HG02884 (cell line): Measurements from ENCODE around the gene PDE7B.

Experiments
- ATAC-seq: cut with Tn5 transposase; IDR thresholded peaks from one replicate; pipeline ENCODE4 v1.9.1; 2021; ENCODE audit warnings: mild to moderate bottlenecking, moderate library complexity; ENCODE audit not compliant: unreplicated experiment

Gene PDE7B

DNA sequence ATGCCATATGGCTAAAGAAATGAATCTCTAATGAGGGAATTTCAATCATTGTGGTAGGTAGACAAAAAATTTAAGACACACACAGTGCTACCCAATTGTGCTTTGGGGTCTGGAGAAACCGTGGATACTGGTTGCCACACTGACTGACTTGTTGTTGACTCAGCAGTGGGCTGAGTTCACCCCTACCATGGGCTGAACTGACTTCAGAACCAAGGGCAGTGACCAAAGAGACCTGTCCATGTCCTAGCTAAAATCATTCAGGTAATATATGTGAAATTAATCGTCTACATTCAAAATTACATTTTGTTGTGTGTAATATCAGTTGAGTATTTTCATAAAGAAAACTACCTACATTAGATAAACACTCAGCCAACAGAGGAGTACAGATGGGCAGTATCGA, 131.6 kb downstream of the PDE7B start:
- no peak for ATAC-seq

DNA sequence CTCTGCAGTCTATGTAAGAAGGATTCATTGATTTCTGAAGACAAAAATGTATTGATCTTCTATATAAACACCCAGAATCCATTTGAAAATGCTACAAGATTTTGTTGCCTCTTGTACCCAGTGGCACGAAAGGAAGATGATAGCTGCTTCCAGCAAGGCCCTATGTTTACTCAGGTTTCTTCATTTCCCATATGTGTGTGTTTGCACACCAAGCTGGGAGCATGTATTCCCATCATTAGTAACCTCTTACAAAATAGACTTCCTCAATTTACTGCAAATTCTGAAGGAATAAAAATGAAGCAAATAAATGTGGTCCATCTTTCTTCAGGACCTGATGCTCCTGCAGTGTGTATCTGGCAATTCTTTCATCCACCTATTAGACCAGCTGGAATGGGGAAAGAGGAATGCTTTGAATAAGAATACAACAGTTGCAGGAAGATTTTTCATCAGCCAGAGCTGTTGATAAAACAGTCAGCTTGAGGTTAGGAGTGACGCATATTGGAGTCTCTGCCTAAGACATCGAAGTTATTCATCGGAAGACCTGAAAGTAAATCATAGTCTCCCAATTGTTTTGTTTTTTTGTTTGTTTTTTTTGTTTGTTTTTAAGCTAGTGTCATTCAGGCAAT, 132.3 kb downstream of the PDE7B start:
- no peak for ATAC-seq

DNA sequence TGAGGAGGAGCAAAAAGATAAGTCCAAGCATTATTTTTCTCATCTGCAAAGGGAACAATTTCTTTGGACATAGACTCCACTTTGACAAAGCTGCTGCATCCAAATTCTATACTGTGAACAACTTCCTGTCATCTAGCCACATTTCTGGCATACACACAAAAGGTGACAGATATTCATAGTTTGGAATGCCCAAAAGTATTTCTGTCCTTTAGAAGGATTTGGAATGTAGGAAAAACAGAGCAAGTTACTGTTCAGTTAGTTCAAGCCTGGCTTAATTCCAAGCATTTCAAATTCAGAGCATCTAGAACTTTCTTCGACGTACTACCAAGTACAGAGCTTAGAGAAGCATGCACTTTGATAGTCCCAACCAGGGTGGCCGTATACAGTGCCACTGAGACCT, 134.0 kb downstream of the PDE7B start:
- no peak for ATAC-seq

DNA sequence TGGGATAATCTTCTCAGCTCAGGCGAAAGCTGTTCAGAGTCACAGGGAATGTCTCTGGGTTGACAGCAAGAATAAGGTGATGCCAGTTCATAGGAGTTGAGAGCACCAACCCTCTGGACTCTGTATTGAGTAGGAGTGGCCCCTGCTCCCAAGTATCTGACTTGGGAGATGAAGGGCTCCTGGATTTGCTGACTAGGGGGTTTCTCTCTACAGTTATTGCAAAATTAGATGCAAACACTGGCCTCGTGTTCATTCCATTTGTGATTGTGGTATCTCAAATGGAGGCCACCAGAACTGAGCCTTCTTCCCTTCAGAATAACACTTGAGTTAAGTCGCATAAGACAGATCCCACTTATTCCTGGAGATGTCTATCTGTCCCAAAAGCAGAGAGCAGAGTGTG, 135.7 kb downstream of the PDE7B start:
- no peak for ATAC-seq

DNA sequence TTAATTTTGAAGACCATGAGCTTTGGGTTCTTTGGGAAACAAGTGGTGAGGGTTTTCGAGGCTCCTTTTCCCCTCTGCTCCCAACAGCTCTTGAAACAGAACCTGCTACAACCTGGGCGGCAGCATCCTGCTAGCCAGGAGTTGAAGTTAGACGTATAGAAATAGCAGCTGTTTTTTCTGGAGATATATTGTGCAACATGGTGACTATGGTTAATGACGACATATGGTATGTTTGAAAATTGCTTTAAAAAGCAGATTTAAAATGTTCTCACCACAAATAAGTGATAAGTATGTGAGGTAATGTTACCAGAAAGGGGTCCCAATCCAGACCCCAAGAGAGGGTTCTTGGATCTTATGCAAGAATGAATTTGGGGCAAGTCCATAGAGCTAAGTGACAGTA, 138.9 kb downstream of the PDE7B start:
- no peak for ATAC-seq

DNA sequence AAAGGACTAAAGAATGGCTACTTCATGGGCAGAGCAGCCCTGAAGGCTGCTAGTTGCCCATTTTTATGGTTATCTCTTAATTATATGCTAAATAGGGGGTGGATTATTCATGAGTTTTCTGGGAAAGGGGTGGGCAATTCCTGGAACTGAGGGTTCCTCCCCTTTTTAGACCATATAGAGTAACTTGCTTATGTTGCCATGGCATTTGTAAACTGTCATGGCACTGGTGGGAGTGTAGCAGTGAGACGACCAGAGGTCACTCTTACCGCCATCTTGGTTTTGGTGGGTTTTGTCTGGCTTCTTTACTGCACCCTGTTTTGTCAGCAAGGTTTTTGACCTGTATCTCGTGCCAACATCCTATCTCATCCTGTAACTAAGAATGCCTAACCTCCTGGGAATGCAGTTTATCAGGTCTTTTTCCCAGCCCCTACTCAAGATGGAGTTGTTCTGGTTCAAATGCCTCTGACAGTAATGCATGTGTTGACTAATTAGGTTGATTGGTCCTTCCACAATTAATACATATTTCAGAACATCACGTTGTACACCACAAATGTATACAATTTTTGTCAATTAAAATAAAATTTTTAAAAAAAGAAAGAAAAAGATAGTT, 139.5 kb downstream of the PDE7B start:
- ATAC-seq, result no peak

DNA sequence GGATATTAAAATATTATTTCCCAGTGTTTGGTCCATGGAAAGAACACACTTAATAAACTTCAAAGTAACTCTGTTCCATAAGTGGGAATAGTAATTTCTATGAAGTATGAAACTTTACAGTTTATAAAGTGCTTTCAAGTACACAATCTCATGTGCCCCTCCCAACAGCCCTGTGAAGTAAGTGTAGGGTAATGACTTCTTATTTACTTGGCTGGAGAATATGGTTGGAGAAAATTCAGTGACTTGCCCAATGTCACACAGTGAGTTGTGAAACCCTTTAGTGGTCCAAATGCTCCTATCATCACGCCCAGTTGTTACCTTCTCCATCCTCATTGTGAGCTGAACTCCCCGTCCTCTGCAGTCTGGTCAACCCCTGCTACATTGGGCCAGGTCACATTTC, 141.2 kb downstream of the PDE7B start:
- ATAC-seq, result no peak

DNA sequence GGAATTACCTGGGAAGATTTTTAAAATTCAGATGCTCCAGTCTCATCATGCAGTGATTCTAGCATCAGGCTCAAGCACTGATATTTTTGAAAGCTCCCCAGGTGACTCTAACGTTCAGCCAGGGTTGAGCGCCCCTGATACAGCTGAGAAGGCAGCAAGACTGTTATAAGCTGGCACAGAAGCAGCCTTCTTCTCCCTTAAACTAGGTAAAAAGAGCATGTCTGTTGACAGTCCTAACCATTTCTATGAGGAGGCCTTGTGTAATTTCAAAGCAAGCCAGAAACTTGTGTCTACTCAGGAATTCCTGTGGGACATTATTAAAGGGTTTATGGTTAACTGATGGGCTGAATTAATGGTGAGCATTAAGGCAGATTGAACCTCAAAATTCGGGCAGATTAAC, 141.9 kb downstream of the PDE7B start:
- no peak for ATAC-seq

DNA sequence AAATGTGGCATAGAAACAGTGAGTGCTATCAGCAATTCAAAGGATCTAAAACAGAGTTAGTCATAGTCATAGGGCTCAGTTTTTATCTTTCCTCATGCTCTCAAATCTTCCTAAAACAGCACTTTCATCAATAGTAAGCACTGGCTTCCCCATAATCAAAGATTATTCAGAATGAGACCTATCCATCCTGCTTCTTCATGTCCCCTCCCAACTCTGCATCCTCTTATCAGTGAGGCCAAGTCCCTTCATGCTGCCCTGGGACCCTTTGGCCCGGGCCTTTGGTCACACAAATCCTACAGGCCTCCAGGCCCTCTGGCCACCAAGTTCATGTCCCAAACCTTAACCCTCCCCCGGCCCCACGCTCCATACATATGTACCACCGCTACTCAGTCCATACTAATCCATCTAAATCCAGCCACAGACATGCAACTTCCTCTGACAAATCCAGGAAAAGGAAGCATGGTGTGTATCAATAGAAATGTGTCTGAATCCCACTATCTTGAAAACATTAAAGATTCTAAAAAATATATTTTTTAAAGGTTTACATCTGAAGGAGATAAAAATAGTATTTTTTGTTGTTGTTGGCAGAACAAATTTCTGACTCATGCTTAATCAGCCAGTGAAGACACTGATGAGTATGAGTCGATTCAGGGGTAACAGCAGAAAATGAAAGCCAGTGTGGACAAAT, 143.5 kb downstream of the PDE7B start:
- ATAC-seq, result no peak

DNA sequence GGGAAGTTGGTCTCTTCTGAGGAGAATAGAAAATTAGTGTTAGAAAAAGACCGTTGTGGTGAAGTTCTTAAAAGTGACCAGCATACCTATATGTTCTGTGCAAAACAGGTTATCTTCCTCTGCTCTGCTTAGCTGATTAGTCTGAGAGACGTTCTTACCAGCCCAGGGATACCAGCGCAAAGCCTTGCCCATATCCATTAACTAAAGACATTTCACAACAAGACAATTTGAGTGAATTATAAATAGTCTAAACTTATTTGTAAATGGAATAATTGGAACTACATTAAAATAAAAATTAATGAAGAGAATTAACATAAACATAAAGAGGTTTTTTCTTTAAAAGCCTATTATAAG, 144.0 kb downstream of the PDE7B start:
- no peak for ATAC-seq

DNA sequence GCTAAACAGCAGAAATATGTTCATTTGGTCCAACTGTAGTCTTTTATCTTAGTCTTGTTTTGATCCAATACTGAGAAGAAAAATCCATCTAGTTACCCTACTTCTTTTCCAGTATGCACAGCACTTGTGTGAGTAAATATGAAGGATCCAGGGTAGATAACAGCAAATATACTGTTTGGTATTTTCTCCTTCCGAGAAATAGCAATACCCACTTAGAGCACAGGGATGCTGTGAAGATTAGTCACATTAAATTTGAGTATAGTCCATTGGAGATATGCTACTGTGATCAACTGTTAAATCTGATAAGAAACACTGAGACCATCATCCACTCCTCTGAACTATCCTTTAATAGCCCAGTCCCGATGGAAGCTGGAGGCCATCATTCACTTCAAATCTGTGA, 145.2 kb downstream of the PDE7B start:
- ATAC-seq, result no peak

DNA sequence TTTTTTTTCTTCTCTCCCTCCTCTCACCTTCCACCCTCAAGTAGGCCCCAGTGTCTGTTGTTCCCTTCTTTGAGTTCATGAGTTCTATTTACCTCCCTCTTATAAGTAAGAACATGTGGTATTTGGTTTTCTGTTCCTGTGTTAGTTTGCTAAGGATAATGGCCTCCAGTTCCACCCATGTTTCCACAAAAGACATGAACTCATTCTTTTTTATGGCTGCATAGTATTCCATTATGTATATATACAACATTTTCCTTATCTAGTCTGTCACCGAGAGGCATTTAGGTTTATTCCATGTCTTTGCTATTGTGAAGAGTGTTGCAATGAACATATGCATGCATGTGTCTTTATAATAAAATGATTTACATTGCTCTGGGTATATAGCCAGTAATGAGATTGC, 147.9 kb downstream of the PDE7B start:
- ATAC-seq, result no peak

DNA sequence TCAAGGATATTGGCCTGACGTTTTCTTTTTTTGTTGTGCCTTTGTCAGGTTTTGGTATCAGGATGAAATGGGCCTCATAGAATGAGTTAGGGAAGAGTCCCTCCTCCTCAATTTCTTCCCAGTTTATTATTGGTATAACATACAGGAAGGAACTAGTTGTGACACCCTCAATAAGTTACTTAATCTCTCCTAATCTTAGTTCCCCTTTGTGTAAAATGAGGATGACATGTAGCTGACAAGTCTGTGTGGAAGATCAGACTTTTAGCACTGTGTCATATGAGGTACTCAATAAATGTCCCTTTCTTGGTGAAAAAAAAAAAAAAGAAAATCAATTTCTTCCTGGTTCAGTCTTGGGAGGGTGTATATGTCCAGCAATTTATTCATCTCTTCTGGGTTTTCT, 155.8 kb downstream of the PDE7B start:
- ATAC-seq, result no peak

DNA sequence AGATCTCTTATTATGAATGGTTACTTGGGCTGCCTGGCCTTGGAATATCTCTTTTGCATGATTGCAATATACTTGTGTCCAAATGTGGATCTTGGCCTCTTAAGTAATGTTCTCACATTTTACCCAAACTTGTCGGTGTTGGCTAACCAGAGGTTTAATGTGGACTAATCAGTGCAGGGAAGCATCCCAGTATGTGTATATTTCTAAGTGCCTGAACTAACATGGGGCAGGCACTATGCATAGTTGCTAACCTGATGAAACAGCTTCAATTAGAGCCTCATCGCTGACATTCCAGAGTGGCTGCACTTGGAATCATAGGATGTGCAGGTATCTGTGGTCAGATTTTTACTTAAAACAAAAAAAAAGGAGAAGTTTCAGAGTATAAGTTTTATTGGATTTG, 160.0 kb downstream of the PDE7B start:
- no peak for ATAC-seq

DNA sequence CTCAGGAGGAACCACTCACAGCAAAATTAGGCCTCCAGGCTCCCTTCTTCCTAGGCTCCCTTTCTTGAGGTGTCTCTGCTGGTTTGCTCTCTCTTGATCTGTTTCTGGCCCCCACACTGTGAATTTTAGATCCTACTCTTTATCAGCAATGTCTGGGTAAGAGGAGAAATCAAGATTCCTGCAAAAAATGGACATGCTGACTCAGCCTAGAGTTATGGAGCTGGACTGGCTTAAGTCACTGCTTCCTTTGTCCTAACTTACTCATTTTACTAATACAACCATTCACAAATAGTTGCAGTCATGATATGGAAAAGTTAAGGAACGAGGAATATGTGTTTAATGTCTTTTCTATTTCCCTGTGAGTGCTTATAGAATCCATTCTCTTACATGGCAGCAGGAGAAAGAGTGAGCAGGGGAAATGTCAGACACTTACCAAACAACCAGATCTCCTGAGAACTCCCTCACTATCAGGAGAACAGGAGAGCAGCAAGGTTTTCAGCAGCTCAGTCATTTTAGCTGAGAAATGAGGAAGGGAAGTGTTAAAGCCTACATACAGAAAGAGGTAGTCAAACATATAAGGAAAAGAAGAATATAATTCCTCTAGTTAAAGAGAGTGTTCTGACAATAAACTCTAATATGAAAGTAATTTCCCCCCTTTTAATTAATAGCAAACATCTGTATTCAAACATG, 160.8 kb downstream of the PDE7B start:
- no peak for ATAC-seq

DNA sequence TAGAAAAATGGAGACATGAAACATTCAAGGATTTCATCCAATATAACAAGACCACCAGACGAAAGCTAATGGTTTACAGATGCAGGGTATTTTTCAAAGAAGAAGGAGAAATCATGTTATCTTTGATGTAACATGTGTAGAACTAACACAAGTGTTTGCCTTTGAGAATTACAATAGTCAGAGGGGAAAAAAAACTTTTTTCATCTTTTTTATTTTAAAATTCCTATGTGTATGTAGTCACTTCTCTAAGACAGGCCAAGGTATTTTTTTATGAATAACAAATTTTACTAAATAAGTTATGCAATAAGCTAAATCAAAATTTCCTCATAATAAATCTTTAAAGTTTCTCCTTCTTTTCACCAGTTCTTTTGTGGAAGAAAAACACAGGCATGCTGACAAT, 161.4 kb downstream of the PDE7B start:
- no peak for ATAC-seq

DNA sequence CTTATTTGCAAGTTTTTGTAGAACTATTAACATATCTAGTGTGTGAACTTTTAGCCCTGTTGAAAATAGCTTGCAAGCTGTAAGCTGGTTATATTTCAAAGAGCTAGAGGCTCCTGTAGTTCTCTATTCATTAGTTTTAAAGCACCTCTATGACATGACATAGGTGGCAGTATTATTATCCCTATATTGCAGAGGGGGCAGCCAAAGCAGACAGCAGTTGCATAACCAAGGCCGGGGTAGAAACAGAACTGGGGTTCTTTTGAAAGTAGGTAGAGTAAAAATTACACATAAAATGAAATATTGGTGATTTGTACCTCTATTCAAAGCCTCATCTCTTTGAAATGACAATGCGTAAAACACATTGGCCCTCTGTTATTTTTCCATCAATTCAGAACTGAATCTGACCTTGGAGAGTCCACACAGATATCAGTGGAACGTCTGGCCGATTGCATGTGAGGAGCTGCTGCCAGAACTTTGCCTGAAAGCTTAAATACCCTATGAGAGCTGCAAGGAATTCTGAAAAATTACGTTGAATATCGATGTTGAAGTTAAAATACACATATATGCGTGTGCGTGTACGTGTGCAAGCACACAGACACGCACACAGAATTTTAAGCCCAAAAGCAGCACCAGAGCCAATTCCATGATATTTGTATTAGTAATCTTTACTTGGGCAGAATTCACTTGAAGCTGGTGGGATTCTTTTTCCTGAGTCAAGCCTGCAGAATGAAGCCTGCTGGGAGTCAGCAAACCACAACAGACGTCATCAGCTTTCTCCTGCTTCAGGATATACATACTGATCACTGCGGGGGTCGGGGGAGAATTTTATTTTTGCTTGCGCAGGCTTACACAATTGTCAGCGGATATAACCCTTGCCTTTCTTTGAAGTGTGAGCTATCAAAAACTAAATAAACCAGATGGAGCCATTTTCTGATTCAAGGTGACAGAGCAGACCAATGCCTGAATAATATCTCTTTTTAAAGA, 163.2 kb downstream of the PDE7B start:
- no peak for ATAC-seq

DNA sequence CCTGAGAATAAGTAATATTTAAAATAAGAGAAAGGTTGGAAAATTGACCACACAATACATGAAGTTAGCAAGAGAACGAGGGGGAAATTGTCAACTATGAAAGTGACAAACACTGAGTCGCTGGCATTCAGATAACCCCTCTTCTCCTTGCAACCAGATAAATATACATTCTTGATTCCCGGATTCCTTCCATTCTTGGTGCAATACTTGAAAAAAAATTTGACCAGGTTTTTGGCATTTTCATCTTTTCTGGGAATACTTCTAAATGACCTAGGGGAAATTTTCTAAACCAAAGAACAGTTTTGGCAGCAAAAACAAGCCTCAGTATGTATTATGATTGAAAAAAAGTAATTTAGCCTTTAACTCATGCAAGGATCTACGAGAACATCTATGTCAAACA, 164.0 kb downstream of the PDE7B start:
- no peak for ATAC-seq

DNA sequence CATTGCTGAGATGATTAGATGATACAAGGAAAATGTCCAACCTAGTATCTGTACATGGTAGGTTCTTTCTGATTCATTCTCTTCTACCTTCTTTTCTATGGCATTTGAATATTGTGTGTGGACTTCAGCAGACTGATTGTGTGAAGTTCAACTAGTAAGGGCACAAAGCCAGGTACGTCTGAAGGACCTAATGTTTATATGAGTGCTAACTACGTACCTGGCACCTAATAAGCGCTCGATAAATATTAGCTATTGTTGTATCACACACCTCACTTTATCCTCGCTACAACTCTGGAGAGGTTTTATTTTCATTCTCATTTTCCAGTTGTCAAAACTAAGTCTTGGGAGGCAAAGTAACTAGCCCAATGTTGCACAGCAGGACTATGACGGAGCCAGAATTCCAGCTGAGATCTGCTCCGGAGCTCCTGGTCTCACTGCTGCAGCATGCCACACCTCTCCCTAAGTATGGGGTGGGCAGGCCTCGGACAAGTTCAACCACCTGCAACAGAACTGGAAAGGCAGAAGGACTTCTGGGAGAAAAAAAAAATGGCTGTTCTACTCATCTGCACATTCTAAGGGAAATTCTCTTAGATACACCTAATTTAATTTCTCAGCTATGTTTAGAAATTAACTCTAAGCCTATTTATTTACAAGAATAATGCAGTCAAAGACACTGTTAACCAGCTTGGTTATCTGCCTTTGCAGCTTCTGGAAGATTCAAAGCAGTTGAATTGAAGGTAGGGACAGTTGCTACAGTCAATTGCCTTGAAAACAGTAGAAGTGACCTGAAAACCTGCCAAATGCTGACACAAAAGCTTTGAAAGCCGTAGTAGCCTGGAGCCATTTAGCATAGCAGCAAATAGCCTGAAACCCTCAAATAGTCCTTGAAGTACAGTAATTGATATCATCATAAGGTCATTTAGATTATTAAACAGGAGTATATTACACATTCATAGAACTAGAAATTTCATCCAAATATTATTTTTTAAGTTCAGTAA, 165.0 kb downstream of the PDE7B start:
- ATAC-seq, result no peak

DNA sequence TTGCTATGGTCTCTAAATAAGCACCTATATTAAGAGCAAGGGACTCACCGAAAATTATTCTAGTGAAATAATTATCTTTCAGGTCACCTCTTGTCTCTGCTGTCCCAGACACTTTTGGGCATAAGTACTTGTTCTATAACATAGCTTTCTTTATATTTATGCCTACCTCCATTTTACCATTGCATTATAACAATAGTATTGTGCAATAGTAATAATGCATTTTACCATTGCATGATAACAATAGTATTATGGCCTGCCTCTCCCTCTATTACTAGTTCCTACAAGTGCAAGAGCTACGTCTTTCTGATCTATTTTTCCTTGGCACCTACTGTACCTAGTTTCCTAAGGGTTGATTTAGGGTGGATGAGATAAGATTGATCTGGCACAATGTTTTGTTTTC, 169.2 kb downstream of the PDE7B start:
- no peak for ATAC-seq
